Measurements from ENCODE around the gene BCAR1. TPM values are rescaled to one million over a fixed set of nuclear protein-coding genes. Genes with fewer than 3 reads are reported as not detected.
"Not testable (repeated sequence)": the region's sequence is repeated elsewhere in the genome, so short reads cannot be mapped to it uniquely, and the experiment has no call there.

The BCAR1 gene
- polyA plus RNA-seq, 3 donors = 37.1 to 44.2 (median 37.2) TPM

DNA sequence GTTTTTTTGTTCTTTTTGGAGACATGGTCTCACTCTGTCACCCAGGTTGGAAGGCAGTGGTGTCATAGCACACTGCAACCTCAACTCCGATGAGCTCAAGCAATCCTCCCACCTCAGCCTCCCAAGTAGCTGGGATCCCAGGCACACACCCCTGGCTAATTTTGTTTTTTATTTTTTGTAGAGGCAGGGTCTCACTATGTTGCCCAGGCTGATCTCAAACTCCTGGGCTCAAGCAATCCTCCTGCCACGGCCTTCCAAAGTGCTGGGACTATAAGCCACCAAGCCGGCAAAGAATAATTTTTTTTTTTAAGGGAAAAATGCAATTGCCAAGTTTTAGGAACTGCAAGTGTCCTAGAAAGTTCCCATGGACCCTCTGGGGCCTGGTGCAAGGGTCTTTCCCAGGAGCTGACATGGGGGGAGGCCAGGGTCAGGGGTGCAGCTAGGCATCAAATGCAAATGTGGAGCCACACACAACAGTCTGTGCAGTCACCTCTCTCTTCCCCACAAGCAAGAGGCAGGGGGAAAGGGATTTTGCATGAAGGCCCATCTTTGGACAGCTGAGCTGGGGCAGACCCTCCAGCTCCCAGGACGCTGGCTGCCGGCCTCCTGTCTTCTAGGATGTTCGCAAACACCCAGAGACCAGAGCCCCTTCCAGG lies 20.1 kb upstream of the BCAR1 start:
- no peak for DNase-seq (ENCODE audit: low read depth in 3 of 3, low spot score in 2 of 3)

DNA sequence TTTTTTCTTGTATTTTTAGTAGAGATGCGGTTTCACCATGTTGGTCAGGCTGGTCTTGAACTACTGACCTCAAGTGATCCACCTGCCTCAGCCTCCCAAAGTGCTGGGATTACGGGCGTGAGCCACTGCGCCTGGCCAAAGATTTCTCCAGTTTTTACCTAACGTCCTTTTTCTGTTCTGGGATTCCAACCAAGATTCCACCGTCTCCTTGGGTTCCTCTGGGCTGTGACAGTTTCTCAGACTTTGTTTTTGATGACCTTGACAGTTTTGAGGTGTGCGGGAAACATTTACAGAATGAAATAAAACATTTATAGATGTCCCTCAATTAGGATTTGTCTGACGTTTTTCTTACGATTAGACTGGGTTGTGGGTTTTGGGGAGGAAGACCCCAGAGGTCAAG lies 17.9 kb upstream of the BCAR1 start:
- not testable (repeated sequence) for DNase-seq (ENCODE audit: low read depth in 3 of 3, low spot score in 2 of 3)

DNA sequence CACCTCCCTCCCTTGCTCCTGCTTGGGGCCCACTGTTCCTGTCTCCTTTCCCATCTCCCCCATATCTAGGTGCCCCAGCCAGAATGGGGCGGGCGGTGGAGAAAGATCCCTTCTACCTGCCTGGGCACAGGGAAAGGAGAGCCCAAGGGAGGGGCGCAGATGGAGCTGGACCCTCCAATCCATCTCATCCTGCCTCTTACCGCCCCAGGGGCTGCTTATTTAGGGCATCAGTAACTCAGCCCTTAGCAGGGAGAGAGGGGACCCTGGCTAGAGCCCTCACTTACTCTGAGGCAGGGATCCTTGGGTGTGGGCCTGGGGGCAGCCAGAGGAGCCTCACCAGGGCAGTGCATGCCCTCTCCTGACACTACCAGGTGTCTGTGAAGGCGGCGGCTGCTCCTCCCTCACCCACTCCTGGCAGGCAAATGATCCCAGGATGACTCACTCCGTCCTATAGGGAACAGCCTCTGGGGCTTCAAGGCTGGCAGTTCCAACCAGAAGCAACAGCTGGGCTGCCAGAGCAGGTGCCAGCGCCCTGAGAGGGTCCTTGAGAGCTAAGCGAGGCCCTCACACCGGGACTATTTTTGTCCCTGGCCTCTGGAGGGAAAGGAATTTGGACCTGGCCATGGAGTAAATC lies 16.3 kb upstream of the BCAR1 start:
- no peak for DNase-seq (ENCODE audit: low read depth in 3 of 3, low spot score in 2 of 3)

DNA sequence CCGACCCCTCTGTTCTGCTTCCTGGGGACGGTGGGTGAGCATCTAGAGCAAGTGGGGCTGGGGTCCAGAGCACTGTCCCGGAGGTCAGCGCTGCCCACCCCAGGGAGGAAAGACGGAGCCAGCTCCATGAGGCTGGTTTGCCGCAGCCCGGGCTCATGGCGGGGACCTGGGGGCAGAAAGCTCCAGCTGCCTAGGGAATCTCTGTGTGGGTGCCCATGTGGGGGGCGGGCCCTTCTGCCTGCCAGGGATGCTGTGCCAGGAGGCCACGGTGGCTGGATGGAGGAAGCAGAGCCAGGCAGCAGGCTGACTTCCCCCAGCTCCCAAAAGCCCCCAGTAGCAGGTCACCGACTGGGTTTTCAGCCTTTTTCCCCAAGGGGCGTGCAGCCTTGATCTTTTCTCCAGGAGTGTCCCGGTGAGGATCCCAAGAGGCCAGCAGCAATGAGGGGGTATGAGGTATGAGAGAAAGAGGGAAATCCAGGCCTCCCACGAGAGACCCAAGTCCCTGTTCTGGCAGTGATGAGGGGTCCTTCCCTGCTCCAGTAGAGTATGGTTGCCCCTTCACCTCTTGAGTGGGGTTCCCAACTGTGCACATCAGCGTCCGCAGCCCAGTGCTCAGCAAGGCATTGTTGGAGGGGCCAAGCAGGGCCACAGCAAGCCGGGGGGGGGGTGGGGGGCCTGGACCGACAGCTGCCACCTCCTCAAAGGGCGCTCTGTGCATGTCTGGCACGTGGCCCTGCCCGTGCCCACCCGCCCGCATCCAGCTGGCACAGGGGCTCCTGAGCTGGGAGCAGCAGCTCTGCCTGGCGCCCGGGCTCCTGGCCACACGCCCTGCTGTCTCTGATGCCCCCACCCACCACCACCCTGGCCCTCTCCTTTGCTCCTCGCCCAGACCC lies 15.6 kb upstream of the BCAR1 start:
- DNase-seq (ENCODE audit: low read depth in 3 of 3, low spot score in 2 of 3) = no peak

DNA sequence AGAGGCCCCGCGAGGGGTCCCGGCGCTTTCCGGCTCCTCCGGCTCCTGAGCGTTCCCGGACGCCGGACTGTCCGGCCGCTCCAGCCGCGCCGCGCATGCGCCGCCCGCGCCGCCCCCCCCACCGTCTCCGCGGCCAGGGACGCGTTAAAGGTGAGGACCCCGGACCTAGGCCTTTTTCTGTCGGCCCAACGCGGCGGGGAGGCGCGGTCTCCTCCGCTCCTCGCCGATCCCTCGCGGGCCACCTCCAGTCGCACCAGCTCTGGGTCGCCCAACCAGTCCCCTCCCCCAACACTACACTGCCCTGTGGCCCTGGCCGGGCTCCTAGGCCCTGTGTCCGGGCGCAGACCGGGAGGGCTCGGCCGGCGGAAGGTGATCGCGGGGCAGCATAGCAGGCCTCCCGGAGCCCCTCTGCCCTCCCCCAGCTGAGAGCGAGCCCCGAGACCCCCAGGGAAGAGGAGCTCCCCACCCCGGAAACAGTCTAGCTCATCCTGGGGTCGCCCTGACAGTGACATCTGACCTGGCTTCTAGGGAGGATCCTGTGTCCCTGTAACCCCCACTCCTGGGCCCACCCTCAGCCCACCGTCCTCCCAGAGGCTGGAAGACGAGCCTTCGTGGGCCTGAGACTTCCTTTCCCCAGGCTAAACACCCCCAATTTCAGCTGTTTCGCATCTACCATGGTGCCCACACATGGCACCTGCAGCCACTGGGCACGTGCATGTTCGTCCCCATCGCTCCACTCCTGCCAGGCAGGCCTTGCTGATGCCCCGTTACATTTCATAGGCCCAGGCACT lies 14.7 kb upstream of the BCAR1 start:
- DNase-seq (ENCODE audit: low read depth in 3 of 3, low spot score in 2 of 3) = no peak

DNA sequence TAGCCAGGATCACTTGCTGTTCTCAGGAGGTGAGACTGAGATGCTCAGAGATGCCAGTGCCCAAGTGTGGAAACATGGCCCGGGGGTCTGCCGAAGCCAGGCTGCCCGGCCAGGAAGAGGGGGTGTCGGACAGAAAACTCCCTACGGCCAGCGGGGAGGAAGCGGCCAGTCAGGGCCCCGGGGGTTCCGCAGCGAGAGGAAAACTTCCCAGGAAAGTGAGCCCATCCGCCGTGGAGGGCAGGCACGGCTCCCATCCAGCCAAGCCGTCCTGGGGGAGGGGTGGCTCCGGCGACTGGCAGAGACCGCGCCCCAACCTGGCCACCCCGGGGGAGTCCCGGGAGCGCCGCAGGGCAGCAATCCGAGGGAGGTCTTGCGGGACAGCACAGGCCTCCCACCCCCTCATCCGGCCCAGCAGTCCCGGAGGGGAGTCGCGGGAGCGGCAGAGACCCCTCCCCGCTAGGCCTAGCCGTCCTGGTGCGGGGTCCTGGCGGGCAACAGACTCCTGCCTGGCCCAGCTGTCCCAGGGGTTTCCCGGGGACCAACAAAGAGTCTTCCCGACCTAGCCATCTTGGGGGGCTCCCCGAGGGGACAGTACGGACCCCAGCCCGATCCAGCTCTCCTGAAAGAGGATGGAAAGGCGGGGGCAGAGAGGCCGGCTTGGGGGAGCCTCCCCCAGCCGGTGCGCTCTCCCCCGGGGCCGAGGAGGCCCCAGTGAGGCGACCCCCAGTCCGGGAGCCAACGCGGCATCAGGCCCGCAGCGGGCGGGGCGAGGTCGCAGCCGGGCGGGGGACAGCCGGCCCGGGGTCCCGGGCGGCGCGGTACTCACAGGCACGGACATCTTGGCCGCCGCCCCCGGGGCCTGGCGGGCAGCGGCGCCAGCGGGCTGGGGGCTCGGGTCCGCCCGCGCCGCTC lies 13.8 kb upstream of the BCAR1 start:
- DNase-seq (ENCODE audit: low read depth in 3 of 3, low spot score in 2 of 3) = no peak

DNA sequence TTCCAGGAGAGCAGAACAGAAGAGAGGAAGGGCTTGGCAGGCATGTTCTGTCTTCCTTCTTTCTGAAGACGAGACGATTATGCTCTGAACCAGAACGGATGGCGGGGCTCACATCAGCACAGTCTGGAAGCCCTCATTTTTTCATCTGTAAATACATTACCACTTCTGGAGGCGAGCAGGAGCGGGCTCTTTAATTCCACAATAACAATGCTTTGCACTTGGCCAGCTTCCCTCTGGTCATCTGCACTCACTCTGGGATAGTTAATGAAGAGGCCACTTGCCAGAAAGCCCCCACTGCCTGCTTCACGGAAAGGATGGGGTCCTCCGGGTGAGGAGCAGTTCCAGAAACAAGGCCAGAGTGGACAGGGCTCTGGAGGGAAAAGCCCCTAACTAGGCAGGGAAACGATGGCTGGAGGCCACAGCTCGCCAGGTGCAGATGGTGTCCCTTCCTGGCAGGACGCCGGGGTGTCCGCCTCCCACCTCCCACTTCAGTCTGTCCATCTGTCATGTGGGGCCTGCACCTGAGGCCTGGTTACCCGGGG lies 13.1 kb upstream of the BCAR1 start:
- DNase-seq (ENCODE audit: low read depth in 3 of 3, low spot score in 2 of 3) = no peak

DNA sequence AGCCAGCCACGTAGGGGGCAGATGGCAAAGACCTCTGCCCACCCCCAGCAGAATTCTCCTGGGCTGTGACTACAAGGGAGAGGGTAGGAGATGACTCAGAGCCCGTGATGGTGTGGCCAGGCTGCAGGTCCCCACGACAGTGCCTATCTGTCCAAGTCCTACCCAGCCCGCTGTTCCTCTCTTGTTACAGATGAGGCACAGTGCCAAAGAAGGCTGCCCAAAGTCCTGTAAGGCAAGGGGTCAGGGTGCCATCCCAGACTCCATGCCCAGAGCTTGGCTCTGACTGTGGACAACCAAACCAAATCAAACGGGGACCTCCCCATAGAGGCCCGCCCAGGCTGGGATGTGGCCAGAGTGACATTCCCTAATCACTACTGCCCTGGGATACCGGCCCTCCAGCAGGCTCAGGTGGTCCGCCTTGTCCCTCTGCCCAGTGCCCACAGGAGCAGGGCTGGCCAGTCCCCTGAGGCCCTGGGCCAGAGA lies 12.6 kb upstream of the BCAR1 start:
- DNase-seq (ENCODE audit: low read depth in 3 of 3, low spot score in 2 of 3) = no peak

DNA sequence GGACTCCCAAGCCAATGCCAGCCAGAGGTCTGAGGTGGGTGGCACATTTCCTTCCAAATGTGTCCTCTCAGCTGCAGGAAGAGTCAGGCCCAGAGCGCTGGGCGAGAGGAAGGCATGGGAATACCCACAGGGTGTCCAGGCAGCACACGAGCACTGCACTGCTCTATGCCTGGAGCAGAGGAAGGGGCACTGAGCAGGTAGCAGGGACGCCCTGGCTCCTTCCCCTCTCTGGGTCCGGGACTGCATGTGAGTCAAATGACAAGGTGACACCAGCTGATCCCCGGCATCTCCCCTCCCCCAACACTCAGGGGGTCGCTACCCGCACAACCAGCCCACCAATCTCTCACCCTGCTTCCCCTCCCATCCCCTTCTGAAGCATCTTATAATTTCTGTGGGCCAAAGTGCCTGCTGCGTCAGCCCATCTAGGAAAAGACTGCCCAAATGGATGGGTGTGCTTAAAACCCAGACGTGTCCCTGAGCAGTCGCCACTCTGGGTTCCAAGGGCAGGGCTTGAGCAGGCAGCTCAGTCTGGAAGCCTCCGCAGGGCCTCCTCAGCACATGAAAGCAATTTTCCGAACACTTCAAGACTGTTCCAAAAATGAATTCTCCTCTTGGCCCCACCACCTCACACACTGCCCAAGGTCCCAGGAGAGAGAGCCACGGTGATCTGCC lies 12.0 kb upstream of the BCAR1 start:
- no peak for DNase-seq (ENCODE audit: low read depth in 3 of 3, low spot score in 2 of 3)

DNA sequence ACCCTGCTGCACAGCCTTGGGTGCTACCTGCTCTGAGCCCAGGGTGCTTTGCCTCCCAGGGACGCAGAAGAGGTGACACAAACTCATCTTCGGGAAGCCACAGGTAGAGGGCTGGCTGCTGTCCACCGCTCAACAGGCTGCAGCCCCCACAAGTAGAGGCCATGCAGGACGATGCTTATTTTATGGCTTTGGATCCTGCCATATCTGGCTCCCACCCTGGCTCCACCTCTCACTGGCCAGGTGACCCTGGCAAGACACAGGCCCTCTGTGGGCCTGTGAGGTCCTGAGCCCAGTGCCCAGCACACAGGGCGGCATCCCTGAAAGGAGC lies 11.3 kb upstream of the BCAR1 start:
- no peak for DNase-seq (ENCODE audit: low read depth in 3 of 3, low spot score in 2 of 3)

DNA sequence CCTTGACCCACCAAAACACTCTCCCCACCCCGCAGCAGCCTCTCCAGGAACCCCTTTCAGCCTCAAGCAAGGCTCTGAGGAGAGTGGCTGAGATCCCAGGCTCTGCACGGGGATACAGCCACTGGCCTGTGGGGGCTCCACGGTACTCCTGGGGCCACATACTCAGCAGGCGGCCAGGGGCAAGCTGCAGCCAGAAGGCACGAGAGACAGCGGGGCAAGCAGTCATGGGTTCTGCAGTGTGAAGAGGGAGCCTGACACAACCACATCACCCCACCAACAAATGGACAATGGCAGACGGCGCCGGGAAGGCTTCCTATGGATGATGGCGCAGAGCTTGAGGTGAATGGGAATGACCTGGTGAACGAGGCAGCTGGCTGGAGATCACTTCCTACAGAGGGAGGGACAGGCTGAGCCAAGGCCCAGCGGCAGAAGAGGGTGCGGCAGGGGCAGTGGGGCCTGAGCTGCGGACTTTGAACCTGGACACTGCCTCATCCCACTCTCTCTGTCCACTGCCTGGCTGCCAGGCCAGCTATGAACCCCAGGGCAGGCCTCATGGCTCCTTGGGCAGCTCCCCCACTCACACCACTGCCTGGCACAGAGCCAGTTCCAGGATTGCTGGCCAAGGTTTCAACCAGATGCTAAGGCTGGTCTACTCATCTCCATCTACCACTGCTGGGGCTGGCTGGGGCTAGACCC lies 10.8 kb upstream of the BCAR1 start:
- no peak for DNase-seq (ENCODE audit: low read depth in 3 of 3, low spot score in 2 of 3)

DNA sequence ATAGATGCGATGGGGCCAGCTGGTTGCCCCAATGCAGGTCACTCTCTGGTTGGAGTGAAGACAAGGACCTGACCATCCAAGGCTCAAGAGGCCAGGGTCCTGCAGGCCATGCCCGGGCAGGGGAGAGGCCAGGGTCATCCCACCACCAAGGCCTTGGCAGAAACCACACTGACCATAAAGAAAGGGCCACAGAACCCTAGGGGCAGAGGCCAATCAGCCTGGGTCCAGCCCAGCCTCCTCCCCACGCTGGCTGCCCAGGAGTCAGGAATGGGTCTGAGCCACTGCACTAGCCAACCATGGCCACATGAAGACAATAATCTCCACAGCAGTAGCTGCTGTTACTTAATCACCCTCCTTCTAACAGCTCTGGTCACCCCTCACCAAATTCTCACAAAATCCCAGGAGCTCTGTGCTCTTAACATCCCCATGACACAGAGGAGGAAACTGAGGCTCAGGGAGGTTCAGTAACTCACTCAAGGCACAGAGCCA lies 10.2 kb upstream of the BCAR1 start:
- DNase-seq (ENCODE audit: low read depth in 3 of 3, low spot score in 2 of 3) = no peak

DNA sequence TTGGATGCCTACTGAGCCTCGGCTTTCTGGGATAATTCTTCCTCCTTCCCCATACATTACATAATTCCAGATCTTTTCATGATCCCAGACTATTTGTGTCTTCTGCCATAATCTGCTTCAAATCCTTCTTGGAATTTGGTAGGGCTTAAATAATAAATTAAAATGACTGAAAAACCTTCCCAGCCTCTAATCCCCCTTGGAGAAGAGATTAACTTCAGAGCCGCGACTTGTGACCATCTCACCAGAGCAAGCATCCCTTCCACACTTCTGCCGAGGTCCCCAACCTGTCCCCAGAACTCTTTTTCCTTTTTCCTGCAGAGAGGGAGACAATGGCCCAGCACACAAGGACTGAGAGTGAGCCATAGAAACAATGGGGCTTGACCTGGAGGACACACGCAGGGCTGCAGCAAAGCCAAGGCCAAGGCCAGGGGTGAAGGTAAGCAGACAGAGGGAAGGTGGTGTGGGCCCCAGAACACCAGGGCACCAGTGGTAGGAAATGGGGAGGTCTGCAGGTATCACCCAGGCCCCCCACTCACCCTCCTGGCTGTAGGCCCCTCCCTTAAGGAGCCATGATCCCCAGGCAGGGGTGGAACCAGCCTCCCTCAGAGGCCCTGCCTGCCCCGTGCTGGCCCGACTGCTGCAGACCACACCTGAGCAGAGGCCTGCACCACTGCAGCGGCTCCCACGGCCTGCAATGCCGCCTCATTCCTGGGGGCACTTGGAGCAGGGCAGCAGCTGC lies 9.6 kb upstream of the BCAR1 start:
- DNase-seq (ENCODE audit: low read depth in 3 of 3, low spot score in 2 of 3) = no peak

DNA sequence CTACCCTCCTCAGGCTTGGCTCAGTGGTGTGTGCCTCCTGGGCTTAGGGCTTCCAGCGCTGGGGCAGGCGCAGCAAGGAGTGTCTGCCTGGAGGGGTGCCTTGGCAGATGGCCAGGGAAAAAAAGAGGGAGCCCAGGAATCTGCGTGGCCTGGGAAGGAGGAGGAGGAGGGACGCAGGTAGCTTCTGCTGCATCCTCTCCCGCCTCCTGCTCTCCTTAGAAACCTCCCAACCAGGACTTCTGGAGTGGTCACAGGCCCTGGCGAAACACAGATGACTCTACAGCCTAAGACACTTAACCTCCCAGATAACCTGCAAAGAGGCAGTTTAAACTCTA lies 7.3 kb upstream of the BCAR1 start:
- no peak for DNase-seq (ENCODE audit: low read depth in 3 of 3, low spot score in 2 of 3)

DNA sequence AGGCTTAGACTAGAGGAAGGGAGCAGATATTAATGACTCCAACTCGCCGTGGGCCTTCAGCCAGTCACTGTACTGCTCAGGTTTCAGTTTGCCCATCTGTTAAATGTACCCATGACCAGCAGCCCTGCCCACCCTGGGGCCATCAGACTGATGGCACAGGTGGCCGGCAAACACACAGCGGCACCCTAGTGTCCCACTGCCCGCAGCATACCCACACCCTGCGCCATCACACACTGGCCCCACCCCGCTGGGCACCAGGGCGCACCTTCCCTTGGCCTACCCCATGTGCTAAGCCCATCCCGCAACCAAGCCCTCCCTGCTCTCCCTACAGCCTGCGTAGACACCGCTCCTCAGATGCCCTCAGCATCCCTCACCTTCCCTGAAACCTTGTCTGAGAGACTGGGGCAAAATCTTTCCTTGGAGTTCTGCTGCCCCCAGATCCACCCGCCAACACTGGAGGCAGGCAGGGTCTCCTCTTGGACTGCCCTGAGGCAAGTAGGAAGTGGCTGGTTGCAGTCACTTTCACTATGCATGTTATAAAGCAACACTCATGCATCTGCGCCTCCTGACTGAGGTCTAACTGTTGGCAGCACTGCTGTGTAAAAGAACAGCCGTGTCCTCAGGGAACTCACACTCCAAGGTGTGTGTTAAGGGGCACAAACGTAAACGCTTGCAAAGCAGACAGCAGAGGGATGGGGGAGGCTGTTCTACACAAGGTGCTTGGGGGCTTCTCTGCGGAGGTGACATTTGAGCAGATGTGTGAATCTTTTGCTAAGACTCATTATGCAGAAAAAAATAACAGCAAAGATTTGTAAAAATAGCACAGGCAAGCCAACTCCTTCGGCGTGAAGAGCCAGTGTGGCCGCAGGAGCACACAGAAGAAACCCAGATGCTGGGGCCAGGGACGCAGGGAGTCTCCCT lies 6.7 kb upstream of the BCAR1 start:
- no peak for DNase-seq (ENCODE audit: low read depth in 3 of 3, low spot score in 2 of 3)

DNA sequence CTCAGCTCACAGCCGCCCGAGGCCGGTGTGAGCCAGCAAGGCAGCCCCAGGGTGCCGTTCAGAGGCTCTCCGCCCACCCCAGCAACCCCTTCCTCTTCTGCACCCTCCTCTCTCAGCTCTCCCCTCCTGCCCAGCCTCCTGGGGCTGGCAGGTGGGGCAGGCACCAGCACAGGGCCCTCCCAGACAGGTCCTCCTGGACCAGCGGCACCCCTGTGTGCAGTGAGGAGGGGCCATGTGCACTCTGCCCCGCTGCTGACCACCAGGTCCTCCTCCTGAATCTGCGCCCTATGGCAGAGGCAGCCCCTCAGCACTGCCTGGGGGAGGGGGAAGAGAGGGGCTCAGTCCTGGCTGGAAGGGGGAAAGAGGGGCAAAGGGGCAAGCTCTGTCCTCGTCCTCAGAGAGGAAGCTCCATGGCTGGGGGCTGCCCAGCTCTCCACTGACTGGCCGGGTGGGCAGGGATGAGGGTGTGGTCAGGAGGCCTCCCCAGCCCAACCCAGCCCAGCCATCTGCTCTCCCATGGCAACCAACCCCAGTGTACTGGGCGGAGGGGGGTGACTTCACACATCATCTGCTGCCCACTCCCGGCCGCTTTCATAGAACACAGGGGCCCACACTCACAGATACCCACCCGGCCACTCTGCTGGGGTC lies 5.4 kb upstream of the BCAR1 start:
- DNase-seq (ENCODE audit: low read depth in 3 of 3, low spot score in 2 of 3) = no peak
